NCI-H2227 treated with DMSO at 0.1 percent for 48 hours (cell line): Measurements from ENCODE around the gene CPA1.
"Not testable (repeated sequence)": the region's sequence is repeated elsewhere in the genome, so short reads cannot be mapped to it uniquely, and the experiment has no call there.

Source experiments
- DNase-seq: peaks from one replicate; lab custom pipeline; 2025; lab: John Stamatoyannopoulos, UW

The CPA1 gene

DNA sequence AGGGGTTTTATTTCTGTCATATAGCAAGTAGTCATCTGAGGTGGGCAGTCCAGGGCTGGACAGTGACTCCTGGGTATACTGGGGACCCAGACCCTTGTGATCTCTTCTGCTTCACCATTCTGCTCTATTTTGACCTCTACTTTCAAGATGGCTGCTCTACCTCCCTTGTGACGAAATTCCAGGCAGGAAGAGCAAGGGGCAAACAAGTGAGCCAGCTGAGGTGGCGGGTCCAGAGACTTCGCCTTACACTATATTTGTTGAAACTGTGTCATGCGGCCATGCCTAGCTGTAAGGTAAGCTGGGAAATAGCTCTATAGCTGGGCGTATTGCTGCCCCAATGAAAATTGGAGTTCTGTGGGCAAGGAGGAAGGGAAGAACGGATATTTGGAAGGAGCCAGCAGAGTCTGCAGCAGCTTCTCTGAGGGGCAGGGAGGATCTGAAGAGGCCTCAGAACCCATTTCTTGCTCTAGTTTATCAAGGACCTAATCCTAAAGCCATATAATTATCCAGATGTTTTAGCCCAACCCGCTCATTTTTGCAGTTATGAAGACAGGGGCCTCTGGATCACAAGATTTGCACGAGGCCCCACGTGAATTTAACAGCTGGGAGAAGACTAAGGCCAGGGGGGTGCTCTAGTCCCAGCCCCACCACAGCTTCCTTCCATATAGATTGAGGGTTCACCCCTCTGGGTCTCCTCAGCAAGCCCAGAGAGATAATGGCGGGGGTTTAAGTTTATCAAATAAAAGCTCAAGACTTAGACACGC is 7.7 kb upstream of the CPA1 start:
- DNase-seq: no peak

DNA sequence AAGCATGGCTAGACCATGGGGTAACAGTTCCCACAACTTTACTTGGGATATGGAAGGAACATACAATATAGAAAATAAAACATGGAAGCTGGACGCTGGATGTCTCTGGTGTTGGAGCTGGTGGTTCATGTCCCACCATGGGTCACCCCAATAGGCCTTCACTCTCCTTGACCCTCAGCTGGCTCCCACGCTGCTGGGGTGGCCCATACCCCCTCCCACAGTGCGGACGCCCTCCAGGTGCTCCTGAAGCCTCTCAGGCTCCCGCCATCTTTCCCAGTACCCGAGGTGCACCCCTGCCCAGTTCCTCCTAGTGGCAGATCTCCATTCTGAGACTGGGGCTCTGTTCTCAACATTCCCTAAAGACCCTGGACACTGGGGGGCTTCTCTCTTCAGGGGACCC is 5.8 kb upstream of the CPA1 start:
- no peak for DNase-seq

DNA sequence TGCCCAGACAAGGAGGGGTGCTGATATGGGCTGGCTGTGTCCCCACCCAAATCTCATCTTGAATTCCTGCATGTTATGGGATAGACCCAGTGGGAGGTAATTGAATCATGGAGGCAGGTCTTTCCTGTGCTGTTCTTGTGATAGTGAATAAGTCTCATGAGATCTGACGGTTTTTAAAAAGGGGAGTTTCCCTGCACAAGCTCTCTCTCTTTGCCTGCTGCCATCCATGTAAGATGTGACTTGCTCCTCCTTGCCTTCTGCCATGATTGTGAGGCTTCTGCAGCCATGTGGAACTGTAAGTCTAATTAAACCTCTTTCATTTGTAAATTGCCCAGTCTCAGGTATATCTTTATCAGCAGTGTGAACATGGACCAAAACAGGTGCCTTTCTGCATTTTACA is 3.8 kb upstream of the CPA1 start:
- DNase-seq: not testable (repeated sequence)

DNA sequence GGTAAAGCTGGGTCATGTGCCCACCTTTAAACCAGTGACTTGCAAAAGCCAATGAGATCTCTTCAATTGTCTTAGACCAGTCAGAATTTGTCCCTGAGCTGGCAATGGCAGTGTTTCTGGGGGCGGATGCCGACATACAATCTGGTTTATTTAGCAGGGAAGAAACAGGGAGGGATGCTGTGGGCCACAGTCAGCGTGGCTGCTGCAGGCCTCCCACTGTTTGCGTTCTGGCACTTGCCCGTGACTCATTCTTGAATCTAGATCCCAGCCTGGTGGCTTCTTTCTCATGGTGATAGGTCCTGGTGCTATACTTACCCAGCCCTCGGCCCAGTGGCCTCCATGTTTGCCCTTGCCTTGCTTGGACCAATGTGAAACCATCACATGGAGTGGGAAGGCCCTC is 3.1 kb upstream of the CPA1 start:
- no peak for DNase-seq

DNA sequence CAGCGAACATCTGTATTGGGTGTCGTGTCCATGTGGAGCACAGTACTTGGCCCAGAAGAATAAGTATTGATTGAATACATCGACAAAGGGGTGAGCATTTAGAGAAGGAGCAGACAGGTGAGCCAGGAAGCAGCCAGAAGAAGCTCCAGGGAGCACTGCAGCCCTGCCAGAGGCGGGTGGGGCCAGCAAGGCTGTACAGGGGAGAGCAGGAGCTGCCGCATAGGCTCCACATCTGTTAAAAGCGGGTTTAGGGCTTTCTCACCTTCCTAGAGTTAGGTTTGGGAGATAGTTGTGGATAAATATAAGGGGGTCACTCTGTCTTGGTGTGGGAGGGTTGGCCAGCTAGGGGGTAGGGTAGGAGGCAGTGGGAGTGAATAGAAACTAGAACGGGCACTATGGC is 1.3 kb upstream of the CPA1 start:
- DNase-seq: no peak

DNA sequence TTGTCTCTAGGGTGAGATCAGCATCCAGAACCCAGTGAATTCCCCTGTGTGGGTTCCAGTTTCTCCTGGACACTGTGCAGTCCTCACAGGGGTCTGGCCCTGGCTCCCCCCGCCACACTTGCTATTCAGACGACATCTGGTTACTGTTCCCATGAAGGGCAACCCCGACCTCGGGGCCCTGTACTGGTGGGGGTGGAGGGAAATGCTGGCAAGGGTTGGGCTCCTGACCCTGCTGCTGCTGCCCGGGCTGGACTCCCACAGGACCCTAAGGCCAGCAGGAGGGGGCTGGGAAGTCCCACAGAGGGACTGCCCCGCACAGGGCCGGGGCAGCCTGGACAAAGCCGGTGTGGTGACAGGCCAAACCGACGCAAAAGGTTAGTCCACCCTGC is 768 bp upstream of the CPA1 start:
- DNase-seq: no peak

DNA sequence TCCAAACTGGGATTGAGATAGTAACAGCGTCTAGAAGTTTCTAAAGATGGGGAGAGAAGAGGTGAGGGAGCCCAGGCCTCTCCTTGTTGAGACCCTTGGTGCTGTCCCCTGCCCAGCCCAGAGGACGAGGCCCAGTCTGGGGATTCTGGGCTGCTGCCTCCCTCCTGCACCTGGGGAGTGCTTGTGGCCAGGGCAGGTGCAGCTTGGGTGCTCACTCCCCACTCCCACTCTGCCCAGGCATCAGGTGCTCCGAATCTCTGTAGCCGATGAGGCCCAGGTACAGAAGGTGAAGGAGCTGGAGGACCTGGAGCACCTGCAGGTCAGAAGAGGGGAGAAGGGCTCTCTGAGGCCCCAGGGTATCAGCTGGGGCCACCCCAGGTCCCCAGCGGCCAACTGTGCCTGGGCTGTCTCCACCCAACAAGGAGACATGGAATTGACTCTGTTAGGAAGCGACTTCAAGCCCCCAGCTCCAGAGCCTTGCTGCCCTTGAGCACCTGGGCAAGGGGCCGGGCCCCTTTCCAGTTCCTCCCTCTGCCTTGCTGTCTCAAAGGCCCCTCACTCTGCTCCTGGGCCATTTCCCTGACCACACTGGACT is 664 bp downstream of the CPA1 start:
- no peak for DNase-seq

DNA sequence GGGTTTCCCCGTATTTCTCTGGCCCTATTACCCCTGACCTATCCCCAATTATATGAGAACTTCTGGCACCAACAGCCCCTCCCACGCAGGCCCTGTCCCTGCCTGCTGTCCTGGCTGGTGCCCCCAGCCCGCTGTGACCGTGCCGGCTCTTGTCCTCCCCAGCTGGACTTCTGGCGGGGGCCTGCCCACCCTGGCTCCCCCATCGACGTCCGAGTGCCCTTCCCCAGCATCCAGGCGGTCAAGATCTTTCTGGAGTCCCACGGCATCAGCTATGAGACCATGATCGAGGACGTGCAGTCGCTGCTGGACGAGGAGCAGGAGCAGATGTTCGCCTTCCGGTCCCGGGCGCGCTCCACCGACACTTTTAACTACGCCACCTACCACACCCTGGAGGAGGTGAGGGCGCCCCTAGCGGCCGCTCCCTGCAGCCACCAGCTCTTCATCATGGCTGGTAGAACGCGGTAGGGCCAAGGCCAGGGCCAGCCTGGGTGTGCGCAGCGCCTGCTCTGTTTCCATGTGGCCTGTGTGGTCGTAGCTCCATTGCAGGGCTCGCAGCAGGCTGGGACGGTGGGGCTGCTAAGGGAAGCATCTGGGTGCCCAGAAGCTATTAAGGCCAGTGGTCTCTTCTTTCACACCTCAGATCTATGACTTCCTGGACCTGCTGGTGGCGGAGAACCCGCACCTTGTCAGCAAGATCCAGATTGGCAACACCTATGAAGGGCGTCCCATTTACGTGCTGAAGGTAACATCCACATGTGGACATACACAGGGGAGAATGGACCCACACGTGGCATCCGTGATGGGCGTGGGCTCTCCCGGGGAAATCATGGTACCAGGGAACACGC is 1.4 kb downstream of the CPA1 start:
- DNase-seq: no peak

DNA sequence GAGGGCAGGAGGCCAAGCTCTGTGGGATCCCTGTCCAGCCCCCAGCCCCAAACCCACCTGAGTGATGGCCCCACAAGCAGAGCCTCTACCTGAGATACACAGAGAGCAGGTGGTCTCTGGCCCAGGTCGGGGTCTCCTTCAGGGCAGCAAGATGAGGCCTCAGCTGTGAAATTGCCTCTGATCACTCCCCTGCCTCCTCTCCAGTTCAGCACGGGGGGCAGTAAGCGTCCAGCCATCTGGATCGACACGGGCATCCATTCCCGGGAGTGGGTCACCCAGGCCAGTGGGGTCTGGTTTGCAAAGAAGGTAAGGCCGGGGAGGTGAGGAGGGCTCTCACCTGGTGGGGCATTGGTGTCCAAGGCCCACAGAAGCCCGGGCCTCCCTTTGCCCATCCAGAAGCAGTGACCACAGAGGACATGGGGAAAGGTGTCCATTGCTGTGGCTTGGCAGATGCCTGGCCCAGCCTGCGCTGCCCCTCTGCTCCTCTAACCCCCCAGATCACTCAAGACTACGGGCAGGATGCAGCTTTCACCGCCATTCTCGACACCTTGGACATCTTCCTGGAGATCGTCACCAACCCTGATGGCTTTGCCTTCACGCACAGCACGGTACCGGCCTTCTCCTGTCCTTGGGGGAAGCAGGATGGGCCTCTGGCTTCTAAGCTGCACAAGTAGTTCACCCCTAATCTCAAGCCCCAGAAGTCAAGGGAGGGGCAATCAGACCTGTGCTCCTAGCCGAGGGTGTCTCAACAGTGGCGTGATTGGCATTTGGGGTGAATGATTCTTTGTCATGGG is 3.1 kb downstream of the CPA1 start:
- DNase-seq: no peak

DNA sequence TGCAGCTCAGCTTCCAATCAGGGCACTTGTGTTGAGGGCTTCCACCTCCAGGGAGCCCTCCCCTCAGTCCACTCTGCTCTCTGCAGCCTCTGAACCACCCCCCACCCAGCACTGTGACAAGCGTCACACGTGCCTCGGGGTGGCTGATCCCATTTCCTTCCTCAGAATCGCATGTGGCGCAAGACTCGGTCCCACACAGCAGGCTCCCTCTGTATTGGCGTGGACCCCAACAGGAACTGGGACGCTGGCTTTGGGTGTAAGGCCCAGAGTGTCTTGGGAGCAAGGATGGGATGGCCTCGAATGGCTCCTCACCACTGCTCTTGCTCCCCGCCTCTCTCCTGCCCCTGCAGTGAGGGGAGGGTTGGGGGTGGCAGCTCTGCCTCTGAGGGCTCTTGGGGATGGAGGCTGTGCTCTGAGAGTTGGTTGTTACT is 4.1 kb downstream of the CPA1 start:
- DNase-seq: no peak

DNA sequence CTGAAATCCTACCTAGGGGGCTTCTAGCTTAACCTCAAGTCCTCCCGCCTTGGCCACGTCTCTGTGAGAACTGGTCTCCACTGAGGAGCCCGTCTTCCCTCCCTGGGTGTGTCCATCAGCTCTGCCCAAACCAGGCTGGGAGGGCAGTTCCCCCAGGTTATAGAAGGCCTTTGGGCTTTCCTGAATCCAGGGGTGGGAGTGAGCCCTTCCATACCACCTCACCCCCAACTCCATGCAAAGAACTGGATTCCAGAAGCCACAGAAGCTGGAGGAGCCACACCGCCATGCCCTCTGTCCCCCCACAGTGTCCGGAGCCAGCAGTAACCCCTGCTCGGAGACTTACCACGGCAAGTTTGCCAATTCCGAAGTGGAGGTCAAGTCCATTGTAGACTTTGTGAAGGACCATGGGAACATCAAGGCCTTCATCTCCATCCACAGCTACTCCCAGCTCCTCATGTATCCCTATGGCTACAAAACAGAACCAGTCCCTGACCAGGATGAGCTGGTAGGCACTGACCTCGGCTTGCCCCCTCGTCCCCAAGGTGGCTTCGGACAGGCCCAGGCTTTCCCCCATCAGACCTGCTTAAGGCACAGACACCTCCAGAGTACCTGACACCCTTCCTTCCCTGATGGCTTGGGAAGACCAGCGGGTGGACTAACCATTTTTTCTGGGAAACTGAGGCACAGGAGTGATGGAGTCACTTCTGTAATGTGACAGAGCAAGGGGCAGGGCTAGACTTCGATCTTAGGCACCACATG is 4.7 kb downstream of the CPA1 start:
- no peak for DNase-seq

DNA sequence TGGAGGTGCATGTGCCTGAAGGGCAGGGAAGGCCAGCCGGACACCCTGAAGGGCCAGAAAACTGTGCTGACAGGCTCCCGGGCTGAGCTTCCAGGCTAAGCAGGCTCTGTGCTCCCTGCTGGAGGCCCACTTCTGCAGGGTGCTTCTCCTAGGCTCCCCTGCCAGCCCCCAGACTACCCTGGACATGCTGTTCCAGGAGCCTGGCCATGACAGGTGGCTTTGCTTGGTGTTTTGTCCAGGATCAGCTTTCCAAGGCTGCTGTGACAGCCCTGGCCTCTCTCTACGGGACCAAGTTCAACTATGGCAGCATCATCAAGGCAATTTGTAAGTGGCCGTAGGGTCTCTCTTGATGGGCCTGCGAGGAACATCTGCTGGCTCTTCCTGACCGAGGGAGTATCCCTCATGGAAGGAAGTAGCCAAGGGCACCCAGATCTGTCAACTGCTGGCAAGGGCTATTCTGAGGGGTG is 5.3 kb downstream of the CPA1 start:
- DNase-seq: no peak

DNA sequence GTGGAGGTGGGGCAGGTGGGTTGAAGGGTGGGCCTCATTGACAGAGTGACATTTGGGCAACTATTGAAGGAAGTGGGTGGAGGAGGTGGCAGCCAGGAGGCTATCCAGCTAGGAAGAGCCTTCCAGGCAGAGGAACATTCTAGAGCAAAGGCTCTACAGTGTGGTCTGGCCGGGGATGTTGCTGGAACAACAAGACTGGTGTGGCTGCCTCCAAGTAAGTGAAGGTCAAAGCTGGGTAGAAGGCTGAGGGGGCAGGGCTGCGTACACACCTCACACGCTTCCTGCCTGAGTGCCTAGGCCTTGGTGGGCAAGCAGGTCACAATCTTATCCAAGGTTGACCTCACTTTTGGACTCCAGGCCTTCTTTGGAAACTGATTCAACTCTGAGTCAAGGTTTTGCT is 6.6 kb downstream of the CPA1 start:
- no peak for DNase-seq

DNA sequence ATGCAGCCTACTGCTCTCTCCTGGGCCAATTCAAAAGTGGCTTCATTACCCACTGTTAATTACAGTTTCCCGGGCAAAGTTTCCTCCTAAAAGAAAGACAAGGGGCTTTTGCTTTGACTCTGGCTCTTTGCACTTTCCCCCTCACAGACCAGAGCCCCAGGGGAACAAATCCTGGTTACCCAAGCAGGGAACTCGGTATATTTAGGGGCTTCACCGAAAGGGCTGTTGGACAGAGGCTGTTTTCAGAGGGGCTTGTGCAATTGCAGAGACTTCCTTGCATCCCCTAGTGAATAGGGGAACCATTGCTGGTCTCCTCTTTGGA is 7.0 kb downstream of the CPA1 start:
- DNase-seq: no peak

DNA sequence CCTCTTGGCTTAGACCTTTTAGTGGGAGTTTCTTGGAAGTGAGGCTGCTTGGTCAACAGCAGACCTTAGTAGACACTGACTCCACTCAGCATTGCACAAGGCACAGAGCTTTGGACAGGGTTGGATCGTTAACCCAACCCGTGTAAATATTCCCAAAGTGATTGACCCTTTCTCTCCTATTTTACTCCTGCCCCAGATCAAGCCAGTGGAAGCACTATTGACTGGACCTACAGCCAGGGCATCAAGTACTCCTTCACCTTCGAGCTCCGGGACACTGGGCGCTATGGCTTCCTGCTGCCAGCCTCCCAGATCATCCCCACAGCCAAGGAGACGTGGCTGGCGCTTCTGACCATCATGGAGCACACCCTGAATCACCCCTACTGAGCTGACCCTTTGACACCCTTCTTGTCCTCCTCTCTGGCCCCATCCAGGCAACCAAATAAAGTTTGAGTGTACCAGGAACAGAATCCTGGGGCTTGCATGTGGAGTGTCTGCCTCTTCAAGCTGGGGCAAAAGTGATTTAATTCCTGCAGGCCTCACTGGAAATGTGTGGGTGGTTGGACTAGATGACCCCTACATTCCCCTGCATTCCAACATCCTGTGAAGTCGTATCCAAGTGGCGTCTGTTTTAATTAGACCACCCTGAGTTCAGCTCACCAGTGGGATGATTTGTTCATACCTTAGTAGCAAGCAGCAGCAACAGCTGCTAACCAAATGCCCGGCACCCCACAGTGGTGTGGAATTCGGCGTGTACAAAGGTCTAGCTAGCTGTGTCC is 7.5 kb downstream of the CPA1 start:
- DNase-seq: no peak

DNA sequence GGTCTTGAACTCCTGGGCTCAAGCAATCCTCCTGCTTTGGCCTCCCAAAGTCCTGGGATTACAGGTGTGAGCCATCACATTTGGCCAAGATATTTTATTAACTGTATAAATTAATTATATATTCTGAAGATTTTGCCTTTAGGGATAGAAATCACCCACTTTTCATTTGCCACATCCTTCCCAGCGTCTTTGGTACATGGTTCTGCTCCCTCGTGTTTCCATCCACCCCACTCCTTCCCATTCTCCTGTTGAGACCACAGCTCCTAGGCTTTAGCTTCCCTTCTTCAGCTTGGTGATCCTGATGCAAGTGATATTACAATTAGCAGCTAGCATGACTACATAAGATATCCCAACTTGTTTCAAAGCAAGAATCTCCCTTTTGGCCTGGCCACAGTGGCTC is 8.4 kb downstream of the CPA1 start:
- no peak for DNase-seq

DNA sequence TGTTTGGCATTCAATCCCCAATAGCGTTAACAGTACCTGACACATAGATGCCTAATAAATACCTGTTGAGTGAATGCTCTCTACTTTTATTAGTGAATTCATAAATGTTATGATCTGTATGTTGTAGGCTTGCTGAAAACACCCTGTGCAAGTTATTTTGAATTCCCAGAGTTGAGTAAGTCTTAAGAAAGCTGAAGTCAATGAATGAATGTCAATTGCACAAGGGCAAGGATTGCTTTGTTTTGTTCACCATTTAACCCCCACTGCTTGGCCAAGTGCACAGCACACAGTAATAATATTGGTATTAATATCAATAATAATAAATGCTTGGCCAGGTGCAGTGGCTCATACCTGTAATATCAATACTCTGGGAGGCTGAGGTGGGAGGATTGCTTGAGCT is 10.2 kb downstream of the CPA1 start:
- DNase-seq: no peak

DNA sequence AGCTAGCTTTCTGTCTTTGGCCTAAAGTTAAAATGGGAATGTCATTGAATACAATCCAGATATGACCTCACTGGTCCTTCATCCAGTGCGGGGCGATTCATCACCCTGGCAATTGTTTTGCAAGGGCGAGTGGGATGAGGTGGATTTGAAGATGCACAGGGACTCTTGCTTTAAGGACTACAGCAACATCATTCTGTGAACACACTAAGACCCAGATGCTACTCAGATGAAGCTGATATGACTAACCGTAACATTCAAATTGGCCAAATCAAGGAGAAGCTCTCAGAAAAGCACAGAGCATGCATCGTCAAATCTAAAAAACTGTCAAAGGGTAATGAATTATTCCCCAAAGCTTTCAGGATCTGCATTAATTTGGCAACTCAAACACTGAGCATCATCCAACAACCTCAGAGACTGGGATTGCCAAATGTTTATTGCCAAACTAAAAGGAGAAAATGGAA is 12.8 kb downstream of the CPA1 start:
- no peak for DNase-seq

DNA sequence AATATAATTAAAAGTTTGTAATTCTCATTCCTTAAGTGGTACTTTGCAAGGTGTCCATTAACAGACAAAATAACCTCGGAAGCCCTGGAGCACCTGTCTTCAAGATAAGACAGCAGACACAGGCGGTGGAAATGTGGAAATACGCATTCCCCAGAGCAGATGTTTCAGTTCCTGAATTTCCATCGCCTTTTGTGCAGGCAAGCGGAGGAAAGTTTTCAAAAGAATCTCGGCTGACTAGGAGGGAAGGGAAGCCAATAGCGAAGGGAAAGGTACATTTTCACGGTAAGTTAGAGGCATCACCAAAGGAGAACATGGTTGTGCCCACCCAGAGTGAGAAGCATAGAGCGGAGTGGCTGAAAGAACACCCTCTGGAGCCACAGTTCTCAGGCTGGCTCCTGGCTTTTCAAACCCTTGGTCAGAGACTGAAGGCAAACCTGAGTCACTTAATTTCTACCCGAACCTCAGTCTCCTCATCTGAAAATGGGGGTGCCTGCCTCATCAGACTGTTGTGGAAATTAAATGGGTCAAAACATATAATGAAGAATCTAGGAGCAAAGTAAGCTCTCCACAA is 13.6 kb downstream of the CPA1 start:
- no peak for DNase-seq

DNA sequence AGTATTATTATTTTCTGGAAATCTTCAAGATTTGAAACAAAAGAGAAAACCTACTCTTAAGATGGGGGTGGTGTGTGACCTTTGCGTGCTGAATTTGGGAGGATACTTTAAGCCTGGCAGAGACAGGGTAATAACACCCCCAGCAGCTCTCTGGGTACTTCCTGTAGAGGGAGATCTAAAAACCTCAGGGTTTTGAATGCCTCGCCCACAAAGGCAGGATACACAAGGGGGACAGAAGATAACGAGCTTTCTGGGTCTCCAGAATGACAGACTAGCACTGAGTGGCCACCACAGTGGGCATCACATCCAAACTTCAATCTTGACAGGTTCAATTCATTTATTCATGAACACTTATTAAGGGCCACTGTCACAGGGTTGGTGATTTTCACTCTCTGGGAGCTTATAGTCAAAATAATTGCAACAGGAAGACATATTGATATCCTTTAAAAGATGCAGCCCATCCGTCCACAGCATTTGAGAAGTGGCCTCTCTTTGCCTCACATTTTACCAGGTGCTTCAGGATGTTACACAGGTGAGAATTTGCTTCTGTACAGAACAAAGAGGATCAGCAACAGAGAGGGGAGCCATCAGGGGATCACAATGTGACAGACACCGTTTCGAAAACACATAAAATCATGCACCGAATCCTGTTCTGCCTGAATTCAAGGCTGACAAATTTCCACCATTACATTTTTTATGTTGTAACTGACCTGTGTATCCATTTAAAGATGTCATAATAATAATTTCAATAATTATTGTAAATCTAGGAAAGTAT is 14.3 kb downstream of the CPA1 start:
- no peak for DNase-seq
